ENCODE data around the gene MPC1. TPM values are rescaled to one million over a fixed set of nuclear protein-coding genes. Genes with fewer than 3 reads are reported as not detected.

MPC1 gene
- total RNA-seq, 1 experiment from 2014 or later: 44.4 TPM

DNA sequence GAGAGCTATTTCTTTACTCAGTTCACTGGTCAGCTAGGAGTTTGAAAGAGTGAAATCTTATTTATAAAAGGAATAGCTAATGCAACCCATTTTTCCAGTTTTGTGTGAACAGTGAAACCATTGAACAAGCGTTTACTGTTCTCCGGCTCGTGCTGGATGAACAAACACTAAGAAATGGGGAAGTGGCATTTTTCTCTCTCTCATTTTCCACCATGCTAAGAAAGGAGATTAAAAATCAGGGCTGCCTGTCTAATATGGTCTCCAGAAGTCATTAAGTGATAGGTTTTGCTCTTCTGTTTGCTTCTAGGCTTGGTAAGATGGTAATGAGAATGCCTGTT is 39.6 kb downstream of the MPC1 start:
- Histone ChIP-seq H3K9me3 (no peaks in the 10 kb centered on the region), H3K36me3 (peaks cover 4% of the 10 kb centered on the region), H3K4me3 (peak overlapping the region; percentile 91), H3K27me3 (no peaks in the 10 kb centered on the region)
- no peak for DNase-seq

DNA sequence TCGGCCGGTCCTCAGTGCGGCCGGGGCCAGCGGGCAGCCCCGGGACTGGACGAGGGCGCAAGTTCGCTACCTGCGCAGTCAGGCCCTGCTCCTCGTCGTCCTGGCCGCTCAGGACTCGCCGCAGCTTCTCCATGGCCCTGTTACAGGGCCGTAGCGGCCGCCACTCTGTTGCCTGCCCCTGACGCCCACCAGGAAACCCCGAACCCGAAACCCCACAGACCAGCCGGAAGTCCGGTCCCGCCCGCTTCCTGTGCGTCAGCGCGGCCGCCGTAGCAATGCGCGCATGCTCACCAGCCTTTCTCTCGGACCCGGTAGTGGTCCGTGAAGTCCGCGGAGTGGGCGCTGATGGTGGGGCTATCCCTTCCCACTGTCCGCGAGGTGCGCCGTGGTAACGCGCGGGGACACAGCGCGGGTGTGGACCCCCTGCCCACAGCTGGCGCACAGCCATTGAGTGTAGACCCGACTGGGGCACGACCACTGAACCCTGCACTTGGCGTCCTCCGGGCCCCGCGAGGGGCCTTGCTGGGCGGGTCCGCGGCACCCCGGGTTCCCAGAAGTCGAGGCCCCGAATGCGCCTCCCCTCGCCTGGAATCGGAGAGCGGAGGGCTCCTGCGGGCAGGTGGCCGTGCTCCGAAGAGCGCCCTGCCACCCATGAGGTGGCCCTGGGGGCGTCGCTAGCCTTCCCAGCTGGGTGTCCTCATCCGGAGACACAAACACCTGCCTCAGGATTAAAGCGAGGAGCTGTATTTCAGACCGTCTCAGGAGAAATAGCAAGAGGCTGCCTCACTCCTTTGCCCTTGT is 40.2 kb downstream of the MPC1 start, which contains the start of gene SFT2D1:
SFT2D1 (minus strand) TSS at position 197 of the 801 bp plus-strand sequence; CDS start at position 133, 64 bp downstream.
- H3K27me3 ChIP-seq: no peaks in the 10 kb centered on the region
- H3K36me3 ChIP-seq: peaks cover 5% of the 10 kb centered on the region
- H3K9me3 ChIP-seq: no peaks in the 10 kb centered on the region
- peak within 1 kb of the TSS; percentile 91 for H3K4me3 ChIP-seq
- DNase-seq: peak; percentile 87

DNA sequence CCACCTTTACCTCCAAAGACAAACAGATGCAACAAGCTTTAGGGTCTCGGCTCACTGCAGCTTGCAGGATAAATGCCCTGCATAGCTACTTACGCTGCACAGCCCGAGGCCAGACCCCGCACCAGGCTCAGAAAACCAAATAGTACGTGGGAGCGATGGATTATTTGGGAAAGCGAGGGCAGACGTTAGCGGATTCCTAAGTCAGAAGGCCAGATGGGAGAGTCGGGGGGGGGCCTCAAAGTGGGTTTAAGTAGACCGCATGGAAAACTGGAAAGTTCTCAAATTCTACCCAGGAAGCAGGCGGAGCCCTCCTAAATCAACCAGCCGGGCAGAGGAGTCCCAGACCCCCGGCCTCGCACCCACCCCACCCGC is 40.8 kb downstream of the MPC1 start:
- Histone ChIP-seq H3K9me3 (no peaks in the 10 kb centered on the region), H3K36me3 (peaks cover 9% of the 10 kb centered on the region), H3K4me3 (peak overlapping the region; percentile 91), H3K27me3 (no peaks in the 10 kb centered on the region)
- peak; percentile 9 for DNase-seq

DNA sequence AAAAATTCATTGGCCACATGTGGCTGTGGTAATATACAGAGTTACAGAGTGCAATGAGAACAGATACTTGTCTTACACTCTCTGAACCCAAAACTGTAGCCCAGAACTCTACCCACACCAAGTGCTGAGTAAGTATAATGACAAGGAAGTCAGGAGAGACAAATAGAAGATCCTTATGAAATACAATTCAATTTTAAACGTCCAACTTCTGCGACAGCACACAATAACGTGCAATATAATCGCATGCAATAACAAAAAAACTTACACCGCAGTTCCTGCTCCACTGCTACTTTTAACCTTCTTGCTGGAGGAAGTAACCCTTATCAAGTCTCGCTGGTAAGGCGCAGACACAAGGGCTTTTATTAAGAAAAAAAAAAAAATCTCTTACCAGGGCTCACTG is 41.3 kb downstream of the MPC1 start:
- no peaks in the 10 kb centered on the region for H3K27me3 ChIP-seq
- H3K36me3 ChIP-seq: peaks cover 9% of the 10 kb centered on the region
- no peak for DNase-seq
- no peaks in the 10 kb centered on the region for H3K9me3 ChIP-seq
- peak overlapping the region; percentile 91 for H3K4me3 ChIP-seq

DNA sequence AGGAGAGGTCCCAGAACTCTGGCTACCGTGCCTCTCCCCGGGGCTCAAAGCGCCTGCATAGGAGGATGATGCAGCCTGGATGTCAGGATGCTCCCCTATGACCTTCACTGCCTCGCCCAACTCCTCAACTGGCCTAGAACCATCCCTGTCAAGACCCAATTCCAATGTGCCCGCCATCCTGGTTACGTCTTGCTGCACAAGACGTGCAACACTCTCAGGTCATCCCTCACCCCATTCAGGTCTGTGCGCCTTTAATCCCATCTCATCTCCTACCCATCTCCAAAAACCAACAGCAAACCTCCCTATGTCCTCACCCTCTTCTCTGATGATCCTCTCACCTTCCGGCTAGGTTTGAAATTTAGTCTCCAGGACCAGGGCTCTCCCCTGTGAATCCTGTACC is 43.9 kb downstream of the MPC1 start:
- Histone ChIP-seq H3K4me3 (no peak overlapping the region), H3K9me3 (no peaks in the 10 kb centered on the region), H3K36me3 (peaks cover 18% of the 10 kb centered on the region), H3K27me3 (no peaks in the 10 kb centered on the region)
- DNase-seq: no peak

DNA sequence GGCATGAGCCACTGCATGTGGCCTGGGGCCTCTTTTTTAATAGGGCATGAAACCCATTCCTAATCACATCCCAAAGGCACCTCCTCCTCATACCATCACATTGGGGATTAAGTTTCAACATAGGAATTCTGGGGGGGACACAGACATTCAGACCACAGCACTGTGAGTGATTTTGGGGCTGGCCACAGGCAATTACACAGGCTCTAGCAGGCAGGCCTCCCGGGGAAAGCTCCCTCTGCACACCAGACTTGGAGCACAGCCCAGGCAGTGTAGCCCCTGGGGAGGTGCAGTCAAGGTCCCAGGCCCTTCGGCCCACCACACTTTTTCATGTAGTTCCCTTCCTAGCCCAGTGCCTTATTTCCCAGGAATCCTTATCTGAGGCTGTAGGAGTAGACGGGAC is 45.9 kb downstream of the MPC1 start:
- no peaks in the 10 kb centered on the region for H3K9me3 ChIP-seq
- DNase-seq: no peak
- H3K27me3 ChIP-seq: no peaks in the 10 kb centered on the region
- peaks cover 18% of the 10 kb centered on the region for H3K36me3 ChIP-seq
- no peak overlapping the region for H3K4me3 ChIP-seq

DNA sequence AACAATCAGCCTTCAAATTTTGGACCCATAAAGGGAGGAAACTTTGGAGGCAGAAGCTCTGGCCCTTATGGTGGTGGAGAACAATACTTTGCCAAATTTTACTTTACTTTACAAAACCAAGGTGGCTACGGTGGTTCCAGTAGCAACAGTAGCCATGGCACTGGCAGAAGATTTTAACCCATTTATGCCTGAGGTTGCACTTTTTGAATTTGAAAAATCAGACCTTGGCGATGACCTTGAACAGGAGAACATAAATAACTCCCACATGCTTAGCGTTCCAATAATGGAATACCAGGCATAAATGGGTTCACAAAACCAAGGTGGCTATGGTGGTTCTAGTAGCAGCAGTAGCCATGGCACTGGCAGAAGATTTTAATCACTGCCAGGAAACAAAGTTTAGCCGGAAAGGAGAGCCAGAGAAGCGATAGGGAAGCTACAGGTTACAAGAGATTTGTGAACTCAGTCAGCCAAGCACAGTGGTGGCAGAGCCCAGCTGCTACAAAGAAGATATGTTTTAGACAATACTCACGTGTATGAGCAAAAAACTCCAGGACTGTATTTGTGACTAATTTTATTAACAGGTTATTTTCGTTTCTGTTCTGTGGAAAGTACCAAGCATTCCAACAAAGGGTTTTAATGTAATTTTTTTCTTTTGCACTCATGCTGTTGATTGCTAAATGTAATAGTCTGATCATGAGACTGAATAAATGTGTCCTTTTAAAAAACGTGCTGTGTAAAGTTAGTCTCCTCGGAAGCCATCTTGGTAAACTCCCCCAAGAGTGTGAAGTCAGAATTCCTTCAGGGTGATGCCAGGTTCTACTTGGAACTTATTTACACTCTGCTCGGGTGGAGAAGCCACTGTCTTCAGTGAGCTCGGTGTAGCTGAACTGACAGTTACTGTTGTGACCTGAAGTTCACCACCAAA is 47.1 kb downstream of the MPC1 start:
- peaks cover 14% of the 10 kb centered on the region for H3K36me3 ChIP-seq
- no peak for DNase-seq
- no peaks in the 10 kb centered on the region for H3K27me3 ChIP-seq
- H3K4me3 ChIP-seq: no peak overlapping the region
- H3K9me3 ChIP-seq: no peaks in the 10 kb centered on the region

DNA sequence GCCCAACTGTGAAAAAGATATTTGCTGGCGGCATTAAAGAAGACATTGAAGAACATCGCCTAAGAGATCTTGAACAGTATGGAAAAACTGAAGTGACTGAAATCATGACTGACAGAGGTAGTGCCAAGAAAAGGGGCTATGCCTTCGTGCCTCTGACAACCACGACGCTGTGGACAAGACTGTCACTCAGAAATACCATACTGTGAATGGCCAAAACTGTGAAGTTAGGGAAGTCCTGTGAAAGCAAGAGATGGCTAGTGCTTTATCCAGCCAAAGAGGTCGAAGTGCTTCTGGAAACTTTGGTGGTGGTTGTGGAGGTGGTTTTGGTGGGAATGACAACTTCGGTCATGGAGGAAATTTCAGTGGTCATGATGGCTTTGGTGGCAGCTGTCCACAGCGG is 47.9 kb downstream of the MPC1 start:
- DNase-seq: no peak
- no peaks in the 10 kb centered on the region for H3K27me3 ChIP-seq

DNA sequence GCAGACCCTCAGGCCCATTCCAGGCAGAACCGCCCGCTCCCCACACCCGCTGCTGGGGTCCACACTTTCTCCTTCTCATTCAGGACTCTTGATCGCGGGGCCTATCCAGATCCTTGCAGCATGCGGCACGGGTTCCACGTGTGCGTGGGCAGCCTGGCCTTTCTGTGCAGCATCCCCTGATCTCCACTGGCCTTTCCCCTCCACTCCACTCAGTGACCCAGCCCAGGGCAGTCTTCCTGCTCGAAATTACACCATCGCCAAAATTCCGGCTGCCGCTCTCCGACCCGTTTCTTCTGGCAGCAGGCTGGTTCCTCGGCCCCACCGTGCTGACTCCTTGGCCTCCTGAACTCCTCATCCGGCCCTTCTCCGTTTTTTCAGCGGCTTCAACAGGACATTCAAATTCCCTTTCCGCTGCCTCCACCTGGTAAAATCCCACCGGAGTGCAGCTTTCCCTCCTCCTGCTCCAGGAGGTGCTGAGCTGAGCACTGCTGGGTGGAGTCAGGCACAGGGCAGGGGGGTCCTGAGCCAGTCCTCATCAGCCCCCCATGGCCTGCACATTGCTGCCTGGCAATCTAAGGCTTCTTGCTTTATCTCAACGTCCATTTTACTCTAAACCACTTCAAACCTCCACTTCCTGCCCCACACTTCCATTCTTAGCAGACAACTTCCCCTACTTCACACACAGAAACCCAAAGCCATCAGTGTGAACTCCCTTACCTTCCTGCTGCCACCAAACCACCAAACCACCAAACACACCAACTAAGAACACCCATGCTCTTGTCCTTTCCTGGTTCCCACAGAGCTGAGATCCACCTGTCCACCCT is 49.4 kb downstream of the MPC1 start:
- no peaks in the 10 kb centered on the region for H3K27me3 ChIP-seq
- H3K9me3 ChIP-seq: no peaks in the 10 kb centered on the region
- no peak overlapping the region for H3K4me3 ChIP-seq
- no peak for DNase-seq
- peaks cover 20% of the 10 kb centered on the region for H3K36me3 ChIP-seq

More for the DNA sequence above, 47.9 kb downstream of the MPC1 start:
- Histone ChIP-seq H3K36me3 (peaks cover 13% of the 10 kb centered on the region), H3K4me3 (no peak overlapping the region), H3K9me3 (no peaks in the 10 kb centered on the region)

DNA sequence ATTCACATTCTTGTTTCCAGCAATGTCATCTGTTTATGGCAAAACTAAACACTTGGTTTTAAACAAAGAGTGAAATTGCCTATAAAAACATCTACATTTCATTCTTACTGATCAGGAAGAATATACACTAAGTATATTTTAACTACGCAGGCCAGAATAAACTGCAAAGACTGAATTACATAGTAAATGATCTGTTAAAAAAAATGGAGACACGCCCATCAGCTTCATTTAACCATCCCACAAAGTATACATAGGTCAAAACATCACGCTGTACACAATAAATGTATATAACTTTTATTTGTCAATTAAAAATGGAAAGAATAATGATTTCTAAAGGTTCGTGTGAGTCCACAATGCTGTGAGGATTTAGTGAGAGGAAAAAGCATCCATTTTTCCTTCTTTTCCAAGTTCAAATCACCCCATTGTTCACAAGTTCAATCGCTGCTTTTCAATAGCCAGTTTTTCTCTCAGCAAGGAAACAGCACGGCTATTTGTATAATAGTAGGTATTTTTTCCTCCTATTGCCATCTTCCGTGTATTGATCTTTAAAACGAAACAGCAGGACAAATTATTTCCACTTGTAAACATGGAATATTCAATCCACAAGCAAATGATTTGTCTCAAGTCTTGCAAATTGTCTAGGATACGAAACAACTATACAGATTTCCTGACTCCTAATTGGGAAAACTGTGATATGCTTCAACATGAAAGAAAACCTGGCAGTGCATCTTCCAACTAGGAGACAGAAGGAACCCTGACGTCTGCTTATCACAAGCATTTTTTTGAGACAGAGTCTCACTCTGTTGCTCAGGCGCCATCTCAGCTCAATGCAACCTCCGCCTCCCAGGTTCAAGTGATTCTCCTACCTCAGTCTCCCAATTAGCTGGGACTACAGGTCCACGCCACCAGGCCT is 51.0 kb downstream of the MPC1 start:
- Histone ChIP-seq H3K9me3 (no peaks in the 10 kb centered on the region), H3K27me3 (no peaks in the 10 kb centered on the region), H3K4me3 (no peak overlapping the region), H3K36me3 (peaks cover 22% of the 10 kb centered on the region)
- DNase-seq: no peak

DNA sequence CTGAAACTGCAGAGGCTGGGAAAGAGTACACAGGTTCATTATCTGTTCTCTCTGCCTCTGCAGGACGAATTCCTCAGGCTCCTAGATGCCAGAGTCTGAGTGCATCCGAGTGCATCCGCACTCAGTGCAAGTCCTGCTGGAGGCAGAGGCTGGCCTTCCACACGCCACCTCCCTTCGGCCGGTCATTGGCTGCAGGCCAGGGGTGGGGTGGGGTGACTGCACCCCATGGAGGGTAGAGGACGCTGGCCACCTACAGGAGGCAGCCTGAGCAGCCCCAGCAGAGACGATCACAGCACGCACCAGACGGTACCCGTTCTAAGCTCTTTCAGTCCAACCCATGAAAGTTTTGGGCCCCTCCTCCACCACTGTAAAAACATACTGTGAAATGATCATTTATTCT is 52.1 kb downstream of the MPC1 start:
- H3K27me3 ChIP-seq: no peaks in the 10 kb centered on the region
- no peak overlapping the region for H3K4me3 ChIP-seq
- no peak for DNase-seq
- peaks cover 30% of the 10 kb centered on the region for H3K36me3 ChIP-seq
- H3K9me3 ChIP-seq: no peaks in the 10 kb centered on the region

DNA sequence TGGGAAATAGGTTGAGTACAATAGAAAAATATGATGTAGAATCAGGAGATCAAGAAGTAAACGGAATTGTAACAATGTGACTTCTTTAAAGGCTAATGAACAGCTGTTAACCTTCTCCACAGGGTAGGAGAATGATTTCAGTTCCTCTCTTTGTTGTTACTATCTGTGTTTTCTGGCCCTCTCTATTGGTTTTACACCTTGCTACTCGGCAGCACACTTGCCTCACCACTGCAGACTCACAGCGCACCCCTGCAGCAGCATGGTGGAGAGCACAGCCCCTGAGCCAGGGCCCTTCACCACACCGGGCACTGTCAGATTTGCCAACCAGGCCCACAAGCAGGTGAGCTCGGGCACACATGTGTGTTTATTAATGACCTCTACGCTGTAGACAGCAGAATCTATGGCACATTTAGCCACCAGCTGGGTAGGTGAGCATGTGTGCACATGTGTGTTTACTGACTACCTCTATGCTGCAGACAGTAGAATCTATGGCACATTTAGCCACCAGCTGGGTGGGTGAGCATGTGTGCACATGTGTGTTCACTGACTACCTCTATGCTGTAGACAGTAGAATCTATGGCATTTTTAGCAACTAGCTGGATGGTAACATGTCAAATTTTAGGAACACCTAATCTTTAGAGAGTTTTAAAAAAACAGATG is 57.2 kb downstream of the MPC1 start:
- H3K4me3 ChIP-seq: no peak overlapping the region

DNA sequence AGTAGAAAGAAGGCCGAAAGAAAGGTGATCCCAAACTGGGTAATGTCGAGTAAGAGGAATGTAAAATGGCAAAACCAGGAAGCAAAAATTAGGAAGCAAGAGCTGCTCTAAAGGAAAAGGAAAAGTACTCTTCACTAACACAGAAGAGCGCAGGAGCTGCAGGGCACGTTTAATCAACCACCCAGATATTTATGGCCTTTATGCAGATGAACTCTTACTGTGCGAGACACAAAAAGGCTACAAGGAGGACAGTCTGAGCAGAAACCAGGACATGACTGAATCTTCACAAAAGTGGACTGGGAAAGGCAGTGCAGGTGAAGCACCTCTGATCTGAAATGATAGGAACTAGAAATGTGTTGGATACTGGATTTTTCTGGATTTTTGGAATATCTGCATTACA is 59.3 kb downstream of the MPC1 start:
- H3K27me3 ChIP-seq: no peaks in the 10 kb centered on the region
- peaks cover 30% of the 10 kb centered on the region for H3K36me3 ChIP-seq
- no peak for DNase-seq
- no peaks in the 10 kb centered on the region for H3K9me3 ChIP-seq
- no peak overlapping the region for H3K4me3 ChIP-seq

More for the DNA sequence above, 57.2 kb downstream of the MPC1 start:
- Histone ChIP-seq H3K27me3 (no peaks in the 10 kb centered on the region), H3K36me3 (peaks cover 33% of the 10 kb centered on the region), H3K9me3 (no peaks in the 10 kb centered on the region)
- no peak for DNase-seq

DNA sequence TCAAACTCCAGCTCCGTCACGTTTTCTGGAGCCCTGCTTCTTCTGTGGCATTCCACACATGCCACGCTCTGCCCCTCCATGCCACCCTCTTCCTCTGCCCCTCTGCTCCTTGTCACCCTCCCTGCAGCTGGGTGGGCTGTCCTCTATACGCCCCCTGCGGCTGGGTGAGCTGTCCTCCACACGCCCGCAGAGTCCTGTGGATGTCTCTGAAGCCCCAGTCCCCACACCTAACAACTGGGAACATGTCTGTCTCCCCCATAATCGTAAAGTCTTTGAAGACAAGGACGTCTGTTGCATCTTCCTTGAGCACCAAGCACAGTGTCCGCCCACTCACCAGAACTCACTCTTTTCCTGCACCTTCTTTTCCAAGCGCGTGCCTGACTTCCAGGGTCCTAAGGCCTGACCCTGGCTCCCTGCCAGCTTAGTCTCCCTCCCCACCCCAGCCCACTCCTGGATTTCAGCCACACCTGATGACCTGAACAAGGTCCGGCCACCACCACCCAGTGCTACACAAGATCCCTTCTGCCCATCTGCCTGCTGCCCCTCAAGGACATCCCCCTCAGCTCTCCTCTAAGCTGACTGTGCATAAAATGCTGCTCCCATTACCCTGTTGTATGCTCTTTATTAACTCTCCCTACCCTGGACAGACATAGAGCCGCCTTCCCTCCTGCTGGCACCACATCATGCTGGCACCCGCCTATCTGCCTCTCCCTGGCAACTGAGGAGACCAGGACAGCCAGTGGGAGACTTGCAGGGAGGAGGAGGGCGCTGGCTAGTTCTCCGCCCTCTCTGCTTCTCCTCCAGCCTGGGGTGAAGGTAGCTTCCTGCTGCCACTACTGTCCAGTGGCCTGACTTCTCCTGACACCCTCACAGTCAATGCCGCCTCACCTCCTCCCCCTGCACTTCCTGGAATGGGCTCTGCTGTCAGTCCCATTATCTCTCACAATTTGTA is 63.8 kb downstream of the MPC1 start:
- peak; percentile 18 for DNase-seq
- Histone ChIP-seq H3K4me3 (no peak overlapping the region), H3K27me3 (no peaks in the 10 kb centered on the region), H3K9me3 (no peaks in the 10 kb centered on the region), H3K36me3 (peaks cover 12% of the 10 kb centered on the region)
